K562 (cell line): ENCODE data around the gene VIM. TPM values are rescaled to one million over a fixed set of nuclear protein-coding genes. Genes with fewer than 3 reads are reported as not detected.

ENCODE experiments used
- CBX8 ChIP-seq: fragments of 200-600 bp; sonication (generic); IDR thresholded peaks from 2 replicates; pipeline ENCODE4 v1.6.1; 2012; ENCODE audit warnings: borderline replicate concordance, mixed run types, low read depth, mild to moderate bottlenecking, moderate library complexity, mixed read lengths, low read length, control low read depth, inconsistent platforms; ENCODE audit not compliant: poor library complexity, severe bottlenecking; ENCODE audit errors: extremely low read depth
- ETV1 ChIP-seq: fragments of 450-650 bp; conservative IDR thresholded peaks from 2 replicates; pipeline ENCODE4 v1.6.1; 2016; ENCODE audit warnings: missing genetic modification characterization, control low read depth, low read depth, missing compliant biosample characterization
- PHB ChIP-seq: fragments of 250-450 bp; sonication (Bioruptor Pico); IDR thresholded peaks from 2 replicates; pipeline ENCODE4 v1.5.0; 2021
- PML ChIP-seq: IDR thresholded peaks from 2 replicates; pipeline ENCODE4 v1.6.1; 2012; ENCODE audit warnings: low read length, inconsistent platforms
- SMAD3 ChIP-seq: fragments of 450-650 bp; formaldehyde crosslinking; conservative IDR thresholded peaks from 2 replicates; pipeline ENCODE4 v1.4.0; 2020; ENCODE audit warnings: mild to moderate bottlenecking
- SP2 ChIP-seq: IDR thresholded peaks from 2 replicates; pipeline ENCODE4 v1.6.1; 2011; ENCODE audit warnings: mild to moderate bottlenecking, low read depth, low read length, moderate library complexity; ENCODE audit not compliant: poor library complexity, severe bottlenecking; ENCODE audit errors: extremely low read depth
- U2AF2 ChIP-seq: fragments of 200-400 bp; formaldehyde crosslinking; optimal IDR thresholded peaks from 2 replicates; pipeline ENCODE3; 2017; ENCODE audit warnings: low read depth, mild to moderate bottlenecking, low read length
- ZNF77 ChIP-seq: fragments of 250-450 bp; sonication (Bioruptor Pico); IDR thresholded peaks from 2 replicates; pipeline ENCODE4 v1.5.0; 2020
- polyA plus RNA-seq, 8 experiments: library from polyadenylated mRNA; depleted of rRNA in 4 of 8; stranded (reverse) in 5 of 8; unstranded in 3 of 8; fragments of >200 nt; fragmentation: Nextera tagmentation in 2 of 8; fragmentation: Illumina TruSeq in 1 of 8; extraction: Ambion mirVana in 2 of 8; extraction: Trizol in 1 of 8; gene quantifications; 2 replicates each; pipeline versions ENCODE4 v1.2.1 to v1.2.3, GENCODE V29; 2011 to 2014; ENCODE audit warnings: inconsistent platforms in 1 of 8, missing spikeins in 1 of 8
- total RNA-seq, 7 experiments: library from RNA; depleted of rRNA in 6 of 7; stranded (reverse); fragments of >200 nt in 6 of 7; fragmentation: Illumina TruSeq in 2 of 7; extraction: Trizol in 2 of 7; gene quantifications; 2 replicates each; pipeline versions ENCODE4 v1.2.1 to v1.2.3, GENCODE V29; 2011 to 2021; ENCODE audit warnings: low replicate concordance in 1 of 7
- TF ChIP-seq, protein P1 (sequence below), 2 experiments: fragments of 450-650 bp; IDR thresholded peaks; 2 replicates each; pipeline ENCODE4 v1.6.1; 2016; ENCODE audit warnings: mild to moderate bottlenecking in 2 of 2, borderline replicate concordance in 1 of 2, low read depth in 1 of 2, moderate library complexity in 1 of 2
- TF ChIP-seq, protein P2 (sequence below): fragments of 250-450 bp; sonication (Bioruptor Pico); IDR thresholded peaks from 2 replicates; pipeline ENCODE4 v1.8.0; 2022; ENCODE audit warnings: inconsistent platforms
- TF ChIP-seq, protein P3 (sequence below): fragments of 450-650 bp; formaldehyde crosslinking; IDR thresholded peaks from 2 replicates; pipeline ENCODE4 v1.4.0; 2020; ENCODE audit warnings: mild to moderate bottlenecking, moderate library complexity
- TF ChIP-seq, protein P4 (sequence below): fragments of 250-450 bp; sonication (Bioruptor Pico); IDR thresholded peaks from 2 replicates; pipeline ENCODE4 v1.5.0; 2022; ENCODE audit warnings: mild to moderate bottlenecking

VIM gene
- total and polyA plus RNA-seq, 9 of the 15 experiments (the other 6 are each of a cell fraction or from before 2014, with no cell fraction given) = 86.0 to 621 (median 383) TPM

DNA sequence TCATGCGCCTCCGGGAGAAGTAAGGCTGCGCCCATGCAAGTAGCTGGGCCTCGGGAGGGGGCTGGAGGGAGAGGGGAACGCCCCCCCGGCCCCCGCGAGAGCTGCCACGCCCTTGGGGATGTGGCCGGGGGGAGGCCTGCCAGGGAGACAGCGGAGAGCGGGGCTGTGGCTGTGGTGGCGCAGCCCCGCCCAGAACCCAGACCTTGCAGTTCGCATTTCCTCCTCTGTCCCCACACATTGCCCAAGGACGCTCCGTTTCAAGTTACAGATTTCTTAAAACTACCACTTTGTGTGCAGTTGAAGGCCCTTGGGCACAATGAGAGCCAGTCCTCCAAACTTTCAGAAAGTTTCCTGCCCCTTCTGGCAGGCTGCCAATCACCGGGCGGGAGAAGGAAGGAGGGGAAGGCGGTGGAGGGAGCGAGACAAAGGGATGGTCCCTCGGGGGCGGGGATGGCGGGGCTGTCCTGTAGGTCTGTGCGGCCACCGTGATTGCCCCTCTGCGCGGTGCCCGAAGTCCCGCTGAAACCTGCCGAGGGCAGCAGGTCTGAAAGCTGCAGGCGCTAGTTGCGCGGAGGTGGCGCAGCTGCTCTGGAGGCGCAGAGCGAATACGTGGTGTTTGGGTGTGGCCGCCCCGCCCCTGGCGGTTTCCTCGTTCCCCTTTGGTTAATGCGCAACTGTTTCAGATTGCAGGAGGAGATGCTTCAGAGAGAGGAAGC is 2.1 kb downstream of the VIM start (continued):
- no peak for TF ChIP-seq SP2
- TF ChIP-seq, protein P1, sequence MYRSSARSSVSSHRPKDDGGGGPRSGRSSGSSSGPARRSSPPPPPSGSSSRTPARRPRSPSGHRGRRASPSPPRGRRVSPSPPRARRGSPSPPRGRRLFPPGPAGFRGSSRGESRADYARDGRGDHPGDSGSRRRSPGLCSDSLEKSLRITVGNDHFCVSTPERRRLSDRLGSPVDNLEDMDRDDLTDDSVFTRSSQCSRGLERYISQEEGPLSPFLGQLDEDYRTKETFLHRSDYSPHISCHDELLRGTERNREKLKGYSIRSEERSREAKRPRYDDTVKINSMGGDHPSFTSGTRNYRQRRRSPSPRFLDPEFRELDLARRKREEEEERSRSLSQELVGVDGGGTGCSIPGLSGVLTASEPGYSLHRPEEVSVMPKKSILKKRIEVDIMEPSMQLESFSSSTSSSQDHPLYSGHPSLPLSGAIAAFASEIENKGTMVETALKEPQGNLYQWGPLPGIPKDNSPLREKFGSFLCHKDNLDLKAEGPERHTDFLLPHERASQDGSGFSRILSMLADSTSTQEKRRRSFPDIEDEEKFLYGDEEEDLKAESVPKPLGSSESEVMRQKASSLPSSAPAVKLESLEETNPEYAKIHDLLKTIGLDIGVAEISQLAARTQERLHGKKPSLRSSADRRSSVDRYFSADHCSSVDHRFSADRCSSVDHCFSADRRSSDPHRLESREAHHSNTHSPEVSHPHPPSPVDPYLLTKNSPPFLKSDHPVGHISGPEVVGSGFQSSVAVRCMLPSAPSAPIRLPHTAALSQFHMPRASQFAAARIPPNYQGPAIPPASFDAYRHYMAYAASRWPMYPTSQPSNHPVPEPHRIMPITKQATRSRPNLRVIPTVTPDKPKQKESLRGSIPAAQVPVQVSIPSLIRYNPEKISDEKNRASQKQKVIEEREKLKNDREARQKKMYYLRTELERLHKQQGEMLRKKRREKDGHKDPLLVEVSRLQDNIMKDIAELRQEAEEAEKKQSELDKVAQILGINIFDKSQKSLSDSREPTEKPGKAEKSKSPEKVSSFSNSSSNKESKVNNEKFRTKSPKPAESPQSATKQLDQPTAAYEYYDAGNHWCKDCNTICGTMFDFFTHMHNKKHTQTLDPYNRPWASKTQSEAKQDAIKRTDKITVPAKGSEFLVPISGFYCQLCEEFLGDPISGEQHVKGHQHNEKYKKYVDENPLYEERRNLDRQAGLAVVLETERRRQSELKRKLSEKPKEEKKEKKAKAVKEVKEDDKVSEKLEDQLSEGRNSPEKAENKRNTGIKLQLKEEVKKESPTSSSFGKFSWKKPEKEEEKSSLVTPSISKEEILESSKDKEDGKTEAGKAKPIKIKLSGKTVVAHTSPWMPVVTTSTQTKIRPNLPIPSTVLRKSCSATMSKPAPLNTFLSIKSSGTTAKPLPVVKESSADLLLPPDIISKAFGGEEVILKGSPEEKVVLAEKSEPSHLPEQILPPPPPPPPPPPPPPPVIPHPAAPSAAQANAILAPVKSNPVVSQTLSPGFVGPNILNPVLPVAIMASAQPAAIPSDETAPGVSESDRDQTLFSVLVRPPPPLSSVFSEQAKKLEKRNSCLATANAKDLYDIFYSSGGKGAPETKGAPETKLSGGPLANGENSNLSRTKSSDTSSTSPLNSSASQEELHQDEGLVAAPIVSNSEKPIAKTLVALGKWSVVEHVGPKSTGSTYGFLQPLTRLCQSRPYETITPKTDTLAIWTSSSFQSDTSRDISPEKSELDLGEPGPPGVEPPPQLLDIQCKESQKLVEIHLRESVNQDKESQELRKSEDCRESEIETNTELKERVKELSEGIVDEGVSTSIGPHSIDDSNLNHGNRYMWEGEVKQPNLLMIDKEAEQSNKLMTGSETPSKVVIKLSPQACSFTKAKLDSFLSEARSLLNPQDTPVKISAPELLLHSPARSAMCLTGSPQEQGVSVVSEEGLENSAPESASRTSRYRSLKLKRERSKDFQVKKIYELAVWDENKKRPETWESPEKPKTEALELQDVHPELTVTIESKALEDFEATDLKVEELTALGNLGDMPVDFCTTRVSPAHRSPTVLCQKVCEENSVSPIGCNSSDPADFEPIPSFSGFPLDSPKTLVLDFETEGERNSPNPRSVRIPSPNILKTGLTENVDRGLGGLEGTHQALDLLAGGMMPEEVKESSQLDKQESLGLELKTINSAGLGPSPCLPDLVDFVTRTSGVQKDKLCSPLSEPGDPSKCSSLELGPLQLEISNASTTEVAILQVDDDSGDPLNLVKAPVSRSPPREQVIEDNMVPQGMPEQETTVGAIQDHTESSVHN (IDR thresholded peaks at IDR 0.05; ENCODE audit: borderline replicate concordance in 1 of 2, low read depth in 1 of 2) = no peak
- TF ChIP-seq, protein P2, sequence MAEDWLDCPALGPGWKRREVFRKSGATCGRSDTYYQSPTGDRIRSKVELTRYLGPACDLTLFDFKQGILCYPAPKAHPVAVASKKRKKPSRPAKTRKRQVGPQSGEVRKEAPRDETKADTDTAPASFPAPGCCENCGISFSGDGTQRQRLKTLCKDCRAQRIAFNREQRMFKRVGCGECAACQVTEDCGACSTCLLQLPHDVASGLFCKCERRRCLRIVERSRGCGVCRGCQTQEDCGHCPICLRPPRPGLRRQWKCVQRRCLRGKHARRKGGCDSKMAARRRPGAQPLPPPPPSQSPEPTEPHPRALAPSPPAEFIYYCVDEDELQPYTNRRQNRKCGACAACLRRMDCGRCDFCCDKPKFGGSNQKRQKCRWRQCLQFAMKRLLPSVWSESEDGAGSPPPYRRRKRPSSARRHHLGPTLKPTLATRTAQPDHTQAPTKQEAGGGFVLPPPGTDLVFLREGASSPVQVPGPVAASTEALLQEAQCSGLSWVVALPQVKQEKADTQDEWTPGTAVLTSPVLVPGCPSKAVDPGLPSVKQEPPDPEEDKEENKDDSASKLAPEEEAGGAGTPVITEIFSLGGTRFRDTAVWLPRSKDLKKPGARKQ (CRISPR knock-in tag) = no peak
- TF ChIP-seq SMAD3 = no peak
- no peak for TF ChIP-seq PHB (CRISPR knock-in tag)
- TF ChIP-seq CBX8 = no peak
- TF ChIP-seq, protein P3, sequence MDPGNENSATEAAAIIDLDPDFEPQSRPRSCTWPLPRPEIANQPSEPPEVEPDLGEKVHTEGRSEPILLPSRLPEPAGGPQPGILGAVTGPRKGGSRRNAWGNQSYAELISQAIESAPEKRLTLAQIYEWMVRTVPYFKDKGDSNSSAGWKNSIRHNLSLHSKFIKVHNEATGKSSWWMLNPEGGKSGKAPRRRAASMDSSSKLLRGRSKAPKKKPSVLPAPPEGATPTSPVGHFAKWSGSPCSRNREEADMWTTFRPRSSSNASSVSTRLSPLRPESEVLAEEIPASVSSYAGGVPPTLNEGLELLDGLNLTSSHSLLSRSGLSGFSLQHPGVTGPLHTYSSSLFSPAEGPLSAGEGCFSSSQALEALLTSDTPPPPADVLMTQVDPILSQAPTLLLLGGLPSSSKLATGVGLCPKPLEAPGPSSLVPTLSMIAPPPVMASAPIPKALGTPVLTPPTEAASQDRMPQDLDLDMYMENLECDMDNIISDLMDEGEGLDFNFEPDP (CRISPR knock-in tag) = no peak; the same call in 1 of the 2 replicates
- no peak for TF ChIP-seq U2AF2
- no peak for TF ChIP-seq PML
- TF ChIP-seq, protein P4, sequence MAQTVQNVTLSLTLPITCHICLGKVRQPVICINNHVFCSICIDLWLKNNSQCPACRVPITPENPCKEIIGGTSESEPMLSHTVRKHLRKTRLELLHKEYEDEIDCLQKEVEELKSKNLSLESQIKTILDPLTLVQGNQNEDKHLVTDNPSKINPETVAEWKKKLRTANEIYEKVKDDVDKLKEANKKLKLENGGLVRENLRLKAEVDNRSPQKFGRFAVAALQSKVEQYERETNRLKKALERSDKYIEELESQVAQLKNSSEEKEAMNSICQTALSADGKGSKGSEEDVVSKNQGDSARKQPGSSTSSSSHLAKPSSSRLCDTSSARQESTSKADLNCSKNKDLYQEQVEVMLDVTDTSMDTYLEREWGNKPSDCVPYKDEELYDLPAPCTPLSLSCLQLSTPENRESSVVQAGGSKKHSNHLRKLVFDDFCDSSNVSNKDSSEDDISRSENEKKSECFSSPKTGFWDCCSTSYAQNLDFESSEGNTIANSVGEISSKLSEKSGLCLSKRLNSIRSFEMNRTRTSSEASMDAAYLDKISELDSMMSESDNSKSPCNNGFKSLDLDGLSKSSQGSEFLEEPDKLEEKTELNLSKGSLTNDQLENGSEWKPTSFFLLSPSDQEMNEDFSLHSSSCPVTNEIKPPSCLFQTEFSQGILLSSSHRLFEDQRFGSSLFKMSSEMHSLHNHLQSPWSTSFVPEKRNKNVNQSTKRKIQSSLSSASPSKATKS (CRISPR knock-in tag) = no peak
- no peak for TF ChIP-seq ETV1 (tag)
- TF ChIP-seq ZNF77 (CRISPR knock-in tag) = no peak
